Measurements from ENCODE around the gene PITPNC1. TPM values are rescaled to one million over a fixed set of nuclear protein-coding genes. Genes with fewer than 3 reads are reported as not detected.

Gene PITPNC1
- total and polyA plus RNA-seq, 4 donors, result 8.0 to 21.1 (median 15.2) TPM

GRCh38 chr17:67531291-67531690, 154.2 kb downstream of the PITPNC1 start:
- WGBS, 2 donors, result 65 to 74% methylated on average over 12 of the region's 12 CpGs
- no peak overlapping the region for H3K9ac ChIP-seq (ENCODE audit: insufficient read depth in 1 of 2, low read length in 2 of 2)
- ATAC-seq (ENCODE audit: insufficient read depth, low FRiP score), result no peak
- H3K27me3 ChIP-seq (ENCODE audit: control insufficient read depth in 3 of 3, insufficient read depth in 3 of 3, low read length in 2 of 3), result no peaks in the 10 kb centered on the region
- no peaks in the 10 kb centered on the region for H3K9me3 ChIP-seq (ENCODE audit: control insufficient read depth in 4 of 4, insufficient read depth in 3 of 4, low read length in 3 of 4)
- no peak overlapping the region for H3K4me3 ChIP-seq
- no peak overlapping the region for H3K27ac ChIP-seq (ENCODE audit: low read depth in 1 of 2, low read length in 1 of 2)
- no peak for TF ChIP-seq CTCF (IDR thresholded peaks at IDR 0.05; ENCODE audit: control extremely low read depth, extremely low read depth)
- peaks cover 2 to 33% (median 10%) of the 10 kb centered on the region in 5 donors for H3K4me1 ChIP-seq (ENCODE audit: control insufficient read depth in 5 of 5, insufficient read depth in 5 of 5, low read length in 5 of 5)
- peak; percentile 74 to 76 (median 75) for DNase-seq
- no peaks in the 10 kb centered on the region for H3K36me3 ChIP-seq (ENCODE audit: control insufficient read depth in 4 of 4, insufficient read depth in 4 of 4, low read length in 4 of 4)

- TF ChIP-seq CTCF (IDR thresholded peaks at IDR 0.05; ENCODE audit: control extremely low read depth, extremely low read depth), result no peak
- peaks cover 2 to 33% (median 10%) of the 10 kb centered on the region in 5 donors for H3K4me1 ChIP-seq (ENCODE audit: control insufficient read depth in 5 of 5, insufficient read depth in 5 of 5, low read length in 5 of 5)
- H3K27ac ChIP-seq (ENCODE audit: low read depth in 1 of 2, low read length in 1 of 2), result no peak overlapping the region
- DNase-seq, result peak; percentile 31 to 62 (median 41)
- H3K4me3 ChIP-seq, result no peak overlapping the region
- H3K36me3 ChIP-seq (ENCODE audit: control insufficient read depth in 4 of 4, insufficient read depth in 4 of 4, low read length in 4 of 4), result no peaks in the 10 kb centered on the region
- no peaks in the 10 kb centered on the region for H3K9me3 ChIP-seq (ENCODE audit: control insufficient read depth in 4 of 4, insufficient read depth in 3 of 4, low read length in 3 of 4)
- H3K9ac ChIP-seq (ENCODE audit: insufficient read depth in 1 of 2, low read length in 2 of 2), result no peak overlapping the region
- no peak for ATAC-seq (ENCODE audit: insufficient read depth, low FRiP score)
- 82 to 91% methylated on average over 10 of the region's 10 CpGs for WGBS, 2 donors
- H3K27me3 ChIP-seq (ENCODE audit: control insufficient read depth in 3 of 3, insufficient read depth in 3 of 3, low read length in 2 of 3), result no peaks in the 10 kb centered on the region
Measured at GRCh38 chr17:67532326-67532871, 155.3 kb downstream of the PITPNC1 start.

GRCh38 chr17:67534941-67535340, 157.9 kb downstream of the PITPNC1 start:
- DNase-seq, result no peak
- WGBS, 2 donors, result 64 to 79% methylated on average over 3 of the region's 3 CpGs
- Histone ChIP-seq H3K36me3 (ENCODE audit: control insufficient read depth in 4 of 4, insufficient read depth in 4 of 4, low read length in 4 of 4) (no peaks in the 10 kb centered on the region), H3K9ac (ENCODE audit: insufficient read depth in 1 of 2, low read length in 2 of 2) (no peak overlapping the region), H3K9me3 (ENCODE audit: control insufficient read depth in 4 of 4, insufficient read depth in 3 of 4, low read length in 3 of 4) (no peaks in the 10 kb centered on the region), H3K4me1 (ENCODE audit: control insufficient read depth in 5 of 5, insufficient read depth in 5 of 5, low read length in 5 of 5) (peaks cover 0 to 19% (median 6%) of the 10 kb centered on the region in 5 donors), H3K27ac (ENCODE audit: low read depth in 1 of 2, low read length in 1 of 2) (no peak overlapping the region), H3K4me3 (no peak overlapping the region), H3K27me3 (ENCODE audit: control insufficient read depth in 3 of 3, insufficient read depth in 3 of 3, low read length in 2 of 3) (no peaks in the 10 kb centered on the region)
- no peak for TF ChIP-seq CTCF (IDR thresholded peaks at IDR 0.05; ENCODE audit: control extremely low read depth, extremely low read depth)
- ATAC-seq (ENCODE audit: insufficient read depth, low FRiP score), result no peak

Data from lung (tissue), 12 donors.